ENCODE results near the gene TUBB1. TPM values are rescaled to one million over a fixed set of nuclear protein-coding genes. Genes with fewer than 3 reads are reported as not detected.

Gene TUBB1
- total and polyA plus RNA-seq, 11 donors, result 0.07 to 0.64 (median 0.22) TPM; not detected in 1

DNA sequence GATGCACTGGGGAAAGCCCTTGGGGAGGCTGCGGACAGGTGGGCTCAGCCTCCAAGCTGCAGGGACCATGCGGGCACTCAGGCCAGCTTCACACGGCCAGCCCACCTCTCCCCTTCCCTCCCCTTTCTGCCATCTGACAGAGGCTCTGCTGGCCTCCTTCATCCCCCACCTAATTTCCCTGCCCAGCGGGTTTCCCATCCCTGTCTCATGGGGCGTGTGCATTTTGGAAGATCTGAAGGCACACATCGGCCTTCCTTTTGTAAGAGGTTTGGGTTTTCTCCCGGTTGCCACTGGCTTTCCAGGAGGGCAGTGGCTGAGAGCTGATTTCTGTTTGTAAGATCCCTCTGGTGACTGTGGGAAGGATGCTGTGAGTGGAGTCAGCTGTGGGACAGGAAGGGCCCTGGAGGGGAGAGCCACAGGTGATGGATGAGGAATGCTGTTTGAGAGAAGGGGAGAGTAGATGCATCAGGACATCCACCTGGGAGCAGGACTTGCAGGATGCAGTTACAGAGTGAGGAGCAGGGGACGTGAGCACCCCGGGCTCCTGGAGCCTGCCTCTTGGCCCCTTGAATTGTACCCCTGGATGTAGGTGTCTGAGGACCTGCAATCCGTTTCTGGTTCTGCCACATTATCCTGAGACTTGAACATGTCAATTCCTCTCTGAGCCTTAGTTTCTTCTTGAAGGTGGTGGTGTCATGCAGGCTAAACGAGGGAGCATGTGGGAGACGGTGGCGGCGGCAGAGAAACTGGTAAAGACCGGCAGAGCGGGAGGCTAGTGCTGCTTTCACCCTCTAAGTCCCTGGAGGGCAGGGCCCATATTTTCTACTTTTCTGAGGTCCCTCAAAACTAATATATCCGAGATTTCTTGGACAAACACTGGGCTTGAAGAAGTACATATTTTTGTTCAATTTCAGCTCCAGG, 5.9 kb upstream of the TUBB1 start:
- no peaks in the 10 kb centered on the region for H3K9me3 ChIP-seq
- intact Hi-C loops (cut with DNase I), result no loop called here
- WGBS, 4 donors, result 92 to 97% (median 93%) methylated on average over 17 of the region's 17 CpGs
- no peak overlapping the region for H3K27ac ChIP-seq
- DNase-seq, result no peak
- H3K36me3 ChIP-seq, result no peaks in the 10 kb centered on the region
- peaks cover 0 to 62% (median 31%) of the 10 kb centered on the region in 12 donors for H3K4me1 ChIP-seq
- no peak overlapping the region for H3K4me3 ChIP-seq
- no peaks in the 10 kb centered on the region for H3K27me3 ChIP-seq
- ATAC-seq, result no peak
- TF ChIP-seq, protein P1, sequence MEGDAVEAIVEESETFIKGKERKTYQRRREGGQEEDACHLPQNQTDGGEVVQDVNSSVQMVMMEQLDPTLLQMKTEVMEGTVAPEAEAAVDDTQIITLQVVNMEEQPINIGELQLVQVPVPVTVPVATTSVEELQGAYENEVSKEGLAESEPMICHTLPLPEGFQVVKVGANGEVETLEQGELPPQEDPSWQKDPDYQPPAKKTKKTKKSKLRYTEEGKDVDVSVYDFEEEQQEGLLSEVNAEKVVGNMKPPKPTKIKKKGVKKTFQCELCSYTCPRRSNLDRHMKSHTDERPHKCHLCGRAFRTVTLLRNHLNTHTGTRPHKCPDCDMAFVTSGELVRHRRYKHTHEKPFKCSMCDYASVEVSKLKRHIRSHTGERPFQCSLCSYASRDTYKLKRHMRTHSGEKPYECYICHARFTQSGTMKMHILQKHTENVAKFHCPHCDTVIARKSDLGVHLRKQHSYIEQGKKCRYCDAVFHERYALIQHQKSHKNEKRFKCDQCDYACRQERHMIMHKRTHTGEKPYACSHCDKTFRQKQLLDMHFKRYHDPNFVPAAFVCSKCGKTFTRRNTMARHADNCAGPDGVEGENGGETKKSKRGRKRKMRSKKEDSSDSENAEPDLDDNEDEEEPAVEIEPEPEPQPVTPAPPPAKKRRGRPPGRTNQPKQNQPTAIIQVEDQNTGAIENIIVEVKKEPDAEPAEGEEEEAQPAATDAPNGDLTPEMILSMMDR (IDR thresholded peaks at IDR 0.05), result no peak
- no peak for TF ChIP-seq POLR2A (IDR thresholded peaks at IDR 0.05)

DNA sequence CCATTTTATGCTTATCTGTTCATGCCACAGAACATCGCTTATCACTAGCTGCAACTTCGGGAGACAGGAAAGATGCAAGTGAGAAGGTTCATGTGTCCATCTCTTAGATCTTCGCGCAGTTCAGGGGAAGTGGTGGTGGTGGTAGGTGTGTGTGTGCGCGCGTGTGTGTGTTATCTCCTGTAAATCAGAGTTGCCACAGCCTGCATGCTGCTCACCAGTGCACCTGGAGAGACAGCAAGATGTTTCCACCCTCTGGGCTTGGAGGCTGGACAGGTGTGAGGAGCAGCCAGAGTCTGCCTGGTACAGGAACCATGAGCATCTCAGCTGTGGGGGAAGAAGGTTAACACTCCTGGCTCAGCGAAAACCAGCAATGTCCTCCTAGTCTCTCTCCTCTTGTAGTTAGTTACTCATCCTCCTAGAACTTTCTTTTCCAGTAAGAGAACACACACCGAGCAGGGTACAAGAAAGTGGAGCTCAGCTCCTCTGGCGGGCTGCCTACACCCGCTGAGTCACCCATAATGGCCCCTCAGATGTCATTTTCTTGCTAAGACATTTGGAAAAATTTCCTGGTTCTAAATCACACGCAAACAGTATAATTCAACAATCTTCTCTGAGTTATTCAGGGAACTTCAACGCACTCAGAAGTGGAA, 5.1 kb upstream of the TUBB1 start:
- Histone ChIP-seq H3K27ac (peak overlapping the region in 5 of 12 donors; percentile 4 to 72 (median 29)), H3K4me1 (peaks cover 0 to 60% (median 31%) of the 10 kb centered on the region in 12 donors), H3K4me3 (no peak overlapping the region), H3K9me3 (no peaks in the 10 kb centered on the region), H3K36me3 (no peaks in the 10 kb centered on the region), H3K27me3 (no peaks in the 10 kb centered on the region)
- ATAC-seq (peak in 1 of 4 donors; percentile 16), DNase-seq (no peak)
- 73 to 79% (median 76%) methylated on average over 13 of the region's 13 CpGs for WGBS, 4 donors
- no peak for TF ChIP-seq POLR2A (IDR thresholded peaks at IDR 0.05)
- TF ChIP-seq, protein P1 (IDR thresholded peaks at IDR 0.05), result no peak
- intact Hi-C loops (cut with DNase I), result no loop called here

DNA sequence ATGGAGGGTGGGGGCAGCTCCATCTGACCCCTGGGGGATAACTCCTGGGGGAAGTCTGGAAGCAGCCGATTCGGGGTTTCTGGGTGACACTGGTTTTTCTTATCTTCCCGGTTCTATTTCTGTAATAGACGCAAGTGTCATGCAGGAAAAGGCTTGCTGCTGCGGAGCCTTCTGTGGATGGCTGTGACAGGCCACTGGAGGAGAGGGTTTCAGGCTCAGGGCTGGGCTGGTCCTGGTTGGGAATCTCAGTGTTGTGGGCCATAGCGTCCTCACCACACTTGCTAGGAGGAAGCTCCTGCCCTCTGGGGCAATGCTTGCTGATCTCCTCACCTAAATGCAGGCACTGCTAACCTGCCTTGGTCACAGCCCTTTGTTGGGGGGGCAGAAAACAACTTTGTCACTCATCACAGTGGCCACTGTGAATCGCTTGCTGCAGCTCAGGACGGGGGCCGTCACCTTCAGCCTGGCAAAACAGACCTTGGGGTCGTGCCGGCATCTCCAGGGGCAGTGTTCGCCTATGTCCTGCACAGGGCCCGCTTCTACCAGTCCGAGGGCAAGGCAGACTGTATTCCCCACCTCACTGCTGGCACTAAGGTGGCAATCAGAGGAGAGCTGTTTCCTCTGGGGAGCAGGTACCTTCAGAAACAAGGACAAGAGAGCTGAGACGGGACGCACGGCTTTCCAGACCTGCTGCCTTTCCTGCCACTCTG, 4.4 kb upstream of the TUBB1 start:
- Histone ChIP-seq H3K36me3 (peaks cover 0 to 2% (median 0%) of the 10 kb centered on the region in 9 donors), H3K4me3 (no peak overlapping the region), H3K27me3 (no peaks in the 10 kb centered on the region), H3K27ac (peak overlapping the region in 6 of 12 donors; percentile 4 to 72 (median 32)), H3K9me3 (no peaks in the 10 kb centered on the region), H3K4me1 (peaks cover 0 to 58% (median 31%) of the 10 kb centered on the region in 12 donors)
- ATAC-seq (peak in 3 of 4 donors; percentile 22 to 62 (median 61)), DNase-seq (peak in 1 of 5 donors; percentile 46)
- TF ChIP-seq POLR2A (IDR thresholded peaks at IDR 0.05), result no peak
- TF ChIP-seq, protein P1 (IDR thresholded peaks at IDR 0.05), result no peak
- intact Hi-C loops (cut with DNase I), result no loop called here
- 63 to 72% (median 66%) methylated on average over 15 to 17 of the region's 17 CpGs for WGBS, 4 donors
